ENCODE measurements around the gene ZNF808.

DNA sequence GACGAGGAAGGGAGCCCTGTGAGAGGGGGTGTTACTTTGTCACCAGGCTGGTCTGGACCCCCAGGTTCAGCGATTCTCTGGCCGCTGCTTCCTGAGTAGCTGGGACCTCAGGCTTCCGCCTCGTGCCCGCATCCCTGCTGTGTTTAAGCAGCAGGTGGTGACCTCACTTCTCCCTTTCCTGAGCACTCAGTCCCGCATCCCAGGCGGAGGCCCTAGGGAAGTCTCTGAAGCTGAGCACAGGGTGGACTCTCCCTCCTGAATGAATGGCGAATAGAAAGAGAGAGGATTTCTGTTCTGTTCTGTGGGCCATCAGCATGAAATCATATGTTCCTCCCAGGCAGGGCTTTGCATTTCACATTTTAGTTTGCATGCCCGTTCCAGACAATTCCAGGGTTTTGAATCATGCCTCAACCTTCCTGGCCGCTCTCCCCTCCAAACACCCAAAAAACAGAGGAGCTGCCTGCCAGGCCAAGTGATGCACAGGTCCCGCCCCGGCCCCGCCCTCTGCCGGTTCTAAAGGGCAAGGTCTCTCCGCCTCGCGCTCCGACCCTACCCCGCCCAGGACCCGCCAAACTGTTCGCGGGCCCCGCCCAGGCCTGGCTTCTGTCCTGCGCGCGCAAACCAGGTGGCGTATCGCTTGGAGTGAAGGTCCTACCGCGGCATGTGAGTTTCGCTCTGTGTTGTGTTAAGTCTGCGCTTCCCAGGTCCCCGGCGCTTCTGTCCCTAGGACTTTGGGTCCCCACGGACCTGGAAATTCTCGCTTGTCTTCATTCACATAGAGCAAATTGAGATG is 35.1 kb upstream of the ZNF808 start:
- TF ChIP-seq EP300 (IDR thresholded peaks at IDR 0.05) = no peak
- TF ChIP-seq, protein P1, sequence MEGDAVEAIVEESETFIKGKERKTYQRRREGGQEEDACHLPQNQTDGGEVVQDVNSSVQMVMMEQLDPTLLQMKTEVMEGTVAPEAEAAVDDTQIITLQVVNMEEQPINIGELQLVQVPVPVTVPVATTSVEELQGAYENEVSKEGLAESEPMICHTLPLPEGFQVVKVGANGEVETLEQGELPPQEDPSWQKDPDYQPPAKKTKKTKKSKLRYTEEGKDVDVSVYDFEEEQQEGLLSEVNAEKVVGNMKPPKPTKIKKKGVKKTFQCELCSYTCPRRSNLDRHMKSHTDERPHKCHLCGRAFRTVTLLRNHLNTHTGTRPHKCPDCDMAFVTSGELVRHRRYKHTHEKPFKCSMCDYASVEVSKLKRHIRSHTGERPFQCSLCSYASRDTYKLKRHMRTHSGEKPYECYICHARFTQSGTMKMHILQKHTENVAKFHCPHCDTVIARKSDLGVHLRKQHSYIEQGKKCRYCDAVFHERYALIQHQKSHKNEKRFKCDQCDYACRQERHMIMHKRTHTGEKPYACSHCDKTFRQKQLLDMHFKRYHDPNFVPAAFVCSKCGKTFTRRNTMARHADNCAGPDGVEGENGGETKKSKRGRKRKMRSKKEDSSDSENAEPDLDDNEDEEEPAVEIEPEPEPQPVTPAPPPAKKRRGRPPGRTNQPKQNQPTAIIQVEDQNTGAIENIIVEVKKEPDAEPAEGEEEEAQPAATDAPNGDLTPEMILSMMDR (IDR thresholded peaks at IDR 0.05) = no peak

Measured in esophagus muscularis mucosa (tissue), 3 donors.